Measurements from ENCODE around the gene SKAP1. TPM values are rescaled to one million over a fixed set of nuclear protein-coding genes. Genes with fewer than 3 reads are reported as not detected.
"Not testable (repeated sequence)": the region's sequence is repeated elsewhere in the genome, so short reads cannot be mapped to it uniquely, and the experiment has no call there.

SKAP1 gene
- total and polyA plus RNA-seq, 5 donors from 2014 or later = 196 to 554 (median 373) TPM

- H3K4me1 ChIP-seq (ENCODE audit: control insufficient read depth, insufficient read depth, low read length, poor library complexity, severe bottlenecking) = peaks cover 16% of the 10 kb centered on the region
- H3K9me3 Mint-ChIP-seq = no peaks in the 10 kb centered on the region
- H3K27ac ChIP-seq (ENCODE audit: insufficient read depth, low read length, poor library complexity, severe bottlenecking) = no peak overlapping the region
- H3K4me3 ChIP-seq (ENCODE audit: low read depth, low read length) = no peak overlapping the region
- no peak overlapping the region for H3K4me3 Mint-ChIP-seq
- peak overlapping the region in 1 of 3 donors; percentile 65 for H3K27ac Mint-ChIP-seq
- DNase-seq = no peak
- no peak for ATAC-seq (ENCODE audit: low read depth in 2 of 2)
- peaks cover 60% of the 10 kb centered on the region for H3K36me3 ChIP-seq (ENCODE audit: control insufficient read depth, insufficient read depth, low read length)
- peaks cover 30 to 67% (median 43%) of the 10 kb centered on the region in 4 donors for H3K4me1 Mint-ChIP-seq
- H3K36me3 Mint-ChIP-seq = peaks cover 27% of the 10 kb centered on the region
- H3K27me3 Mint-ChIP-seq = no peaks in the 10 kb centered on the region
- no peaks in the 10 kb centered on the region for H3K27me3 ChIP-seq (ENCODE audit: control insufficient read depth, insufficient read depth, low read length)
- H3K9me3 ChIP-seq (ENCODE audit: control insufficient read depth in 2 of 2, low read length in 2 of 2) = no peaks in the 10 kb centered on the region
Observed at GRCh38 chr17:48363161-48363560, 66.9 kb downstream of the SKAP1 start.

DNA sequence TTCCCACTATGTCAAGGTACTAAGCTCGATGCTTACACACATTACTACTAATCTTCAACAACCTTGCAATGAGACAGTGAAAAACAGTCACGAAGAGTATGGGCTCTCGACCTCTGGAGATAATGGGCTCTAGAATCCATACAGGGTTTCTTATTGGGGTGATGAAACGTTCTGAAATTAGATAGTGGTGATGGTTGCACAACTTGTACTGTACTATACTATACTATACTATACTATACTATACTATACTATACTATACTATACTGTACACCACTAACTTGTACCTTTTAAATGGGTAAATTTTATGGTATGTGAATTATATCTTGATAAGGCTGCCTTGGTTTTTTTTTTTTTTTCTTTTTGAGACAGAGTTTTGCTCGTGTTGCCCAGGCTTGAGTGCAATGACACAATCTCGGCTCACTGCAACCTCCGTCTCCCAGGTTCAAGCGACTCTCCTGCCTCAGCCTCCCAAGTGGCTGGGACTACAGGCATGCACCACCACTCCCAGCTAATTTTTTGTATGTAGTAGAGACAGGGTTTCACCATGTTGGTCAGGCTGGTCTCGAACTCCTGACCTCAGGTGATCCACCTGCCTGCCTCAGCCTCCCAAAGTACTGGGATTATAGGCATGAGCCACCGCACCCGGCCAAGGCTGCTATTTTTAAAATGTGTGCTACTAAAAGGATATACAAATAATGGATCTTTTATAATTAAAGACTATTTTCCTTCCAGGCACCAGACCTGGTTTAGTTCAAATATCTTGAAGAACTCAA lies 69.0 kb downstream of the SKAP1 start:
- not testable (repeated sequence) for H3K4me3 ChIP-seq (ENCODE audit: low read depth, low read length); H3K27ac ChIP-seq (ENCODE audit: insufficient read depth, low read length, poor library complexity, severe bottlenecking); H3K27me3 Mint-ChIP-seq; H3K27me3 ChIP-seq (ENCODE audit: control insufficient read depth, insufficient read depth, low read length); ATAC-seq (ENCODE audit: low read depth in 2 of 2); H3K9me3 Mint-ChIP-seq; H3K4me3 Mint-ChIP-seq; H3K9me3 ChIP-seq (ENCODE audit: control insufficient read depth in 2 of 2, low read length in 2 of 2); DNase-seq
- peaks cover 40% of the 10 kb centered on the region for H3K36me3 ChIP-seq (ENCODE audit: control insufficient read depth, insufficient read depth, low read length)
- H3K36me3 Mint-ChIP-seq = peaks cover 19% of the 10 kb centered on the region
- peak overlapping the region in 2 of 3 donors; percentile 16 to 51 for H3K27ac Mint-ChIP-seq
- H3K4me1 ChIP-seq (ENCODE audit: control insufficient read depth, insufficient read depth, low read length, poor library complexity, severe bottlenecking) = peaks cover 17% of the 10 kb centered on the region
- peaks cover 23 to 55% (median 33%) of the 10 kb centered on the region in 4 donors for H3K4me1 Mint-ChIP-seq

- no peak for DNase-seq
- Histone ChIP-seq H3K36me3 (ENCODE audit: control insufficient read depth, insufficient read depth, low read length) (peaks cover 27% of the 10 kb centered on the region), H3K27me3 (ENCODE audit: control insufficient read depth, insufficient read depth, low read length) (no peaks in the 10 kb centered on the region), H3K27ac (ENCODE audit: insufficient read depth, low read length, poor library complexity, severe bottlenecking) (no peak overlapping the region), H3K4me3 (ENCODE audit: low read depth, low read length) (no peak overlapping the region), H3K9me3 (ENCODE audit: control insufficient read depth in 2 of 2, low read length in 2 of 2) (no peaks in the 10 kb centered on the region), H3K4me1 (ENCODE audit: control insufficient read depth, insufficient read depth, low read length, poor library complexity, severe bottlenecking) (peaks cover 8% of the 10 kb centered on the region)
- Mint-ChIP-seq H3K27me3 (no peaks in the 10 kb centered on the region), H3K9me3 (no peaks in the 10 kb centered on the region), H3K36me3 (peaks cover 7% of the 10 kb centered on the region), H3K4me1 (peaks cover 21 to 45% (median 35%) of the 10 kb centered on the region in 4 donors), H3K4me3 (no peak overlapping the region), H3K27ac (peak overlapping the region in 1 of 3 donors; percentile 18)
- no peak for ATAC-seq (ENCODE audit: low read depth in 2 of 2)
Observed at GRCh38 chr17:48357779-48358602, 72.0 kb downstream of the SKAP1 start.

DNA sequence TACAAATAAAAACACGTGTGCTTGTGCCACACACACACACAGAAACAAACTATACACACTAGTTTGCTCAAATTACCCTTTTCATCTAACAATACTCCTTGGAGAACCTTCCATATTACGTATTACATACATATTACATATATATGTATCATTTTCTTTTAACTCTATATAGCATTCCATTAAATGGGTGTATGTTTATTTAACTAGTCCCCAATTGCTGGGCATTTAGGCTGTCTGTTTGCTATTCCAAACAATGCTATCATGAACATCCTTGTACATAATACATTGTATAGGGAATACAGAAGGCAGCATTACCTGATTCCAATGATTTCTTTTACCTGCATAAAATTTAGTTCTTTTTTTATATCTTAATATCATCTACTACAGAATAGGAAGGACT lies 73.1 kb downstream of the SKAP1 start:
- Mint-ChIP-seq H3K36me3 (peaks cover 2% of the 10 kb centered on the region), H3K27me3 (no peaks in the 10 kb centered on the region), H3K27ac (no peak overlapping the region), H3K4me3 (no peak overlapping the region), H3K4me1 (peaks cover 19 to 46% (median 35%) of the 10 kb centered on the region in 4 donors), H3K9me3 (no peaks in the 10 kb centered on the region)
- DNase-seq (no peak), ATAC-seq (ENCODE audit: low read depth in 2 of 2) (no peak)
- Histone ChIP-seq H3K27ac (ENCODE audit: insufficient read depth, low read length, poor library complexity, severe bottlenecking) (no peak overlapping the region), H3K36me3 (ENCODE audit: control insufficient read depth, insufficient read depth, low read length) (peaks cover 20% of the 10 kb centered on the region), H3K27me3 (ENCODE audit: control insufficient read depth, insufficient read depth, low read length) (no peaks in the 10 kb centered on the region), H3K9me3 (ENCODE audit: control insufficient read depth in 2 of 2, low read length in 2 of 2) (no peaks in the 10 kb centered on the region), H3K4me1 (ENCODE audit: control insufficient read depth, insufficient read depth, low read length, poor library complexity, severe bottlenecking) (peaks cover 7% of the 10 kb centered on the region), H3K4me3 (ENCODE audit: low read depth, low read length) (no peak overlapping the region)

DNA sequence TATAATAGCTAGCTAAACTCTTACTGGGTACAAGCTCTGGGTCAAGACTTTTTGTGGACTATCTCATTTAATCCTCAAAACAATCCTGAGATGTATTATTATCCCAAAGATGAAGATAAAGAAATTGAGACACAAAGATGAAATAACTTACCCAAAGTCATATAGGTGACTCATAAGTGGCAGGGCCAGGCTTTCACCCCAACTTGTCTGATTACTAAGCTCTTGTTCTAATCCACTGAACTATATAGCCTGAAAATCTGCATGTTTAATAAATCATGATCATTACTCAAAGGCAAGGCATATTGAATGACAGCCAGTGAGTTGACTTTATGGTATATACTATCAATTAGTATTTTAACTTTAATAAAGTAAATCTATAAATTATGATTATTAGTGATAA lies 77.4 kb downstream of the SKAP1 start:
- Mint-ChIP-seq H3K27me3 (peaks cover 4% of the 10 kb centered on the region), H3K9me3 (peaks cover 0 to 3% (median 0%) of the 10 kb centered on the region in 7 donors), H3K27ac (no peak overlapping the region), H3K4me1 (peaks cover 20 to 47% (median 27%) of the 10 kb centered on the region in 4 donors), H3K4me3 (no peak overlapping the region), H3K36me3 (peaks cover 16% of the 10 kb centered on the region)
- no peaks in the 10 kb centered on the region for H3K4me1 ChIP-seq (ENCODE audit: control insufficient read depth, insufficient read depth, low read length, poor library complexity, severe bottlenecking)
- peaks cover 17% of the 10 kb centered on the region for H3K36me3 ChIP-seq (ENCODE audit: control insufficient read depth, insufficient read depth, low read length)
- no peaks in the 10 kb centered on the region for H3K9me3 ChIP-seq (ENCODE audit: control insufficient read depth in 2 of 2, low read length in 2 of 2)
- DNase-seq (no peak), ATAC-seq (ENCODE audit: low read depth in 2 of 2) (no peak)
- no peak overlapping the region for H3K27ac ChIP-seq (ENCODE audit: insufficient read depth, low read length, poor library complexity, severe bottlenecking)
- H3K4me3 ChIP-seq (ENCODE audit: low read depth, low read length) = no peak overlapping the region
- no peaks in the 10 kb centered on the region for H3K27me3 ChIP-seq (ENCODE audit: control insufficient read depth, insufficient read depth, low read length)

DNA sequence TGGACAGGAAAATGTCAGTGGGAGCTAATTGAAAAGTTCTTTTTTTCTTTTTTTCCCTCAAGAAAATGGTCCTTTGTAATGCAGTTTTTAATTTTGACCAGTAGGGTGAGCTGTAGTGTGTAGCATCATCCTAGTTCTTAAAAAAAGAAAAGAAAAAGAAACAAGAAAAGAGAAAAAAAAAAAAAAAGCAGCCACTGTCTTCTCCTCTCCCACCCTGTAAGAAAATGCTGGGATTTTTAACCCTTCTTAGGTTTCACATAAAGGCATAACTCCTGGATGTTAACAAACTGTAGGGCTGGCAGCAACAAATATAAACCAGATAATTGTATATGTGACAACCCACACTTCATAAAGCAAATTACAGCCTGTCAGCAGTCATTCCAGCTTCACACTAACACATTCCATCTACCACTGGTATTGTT lies 78.1 kb downstream of the SKAP1 start:
- DNase-seq (peak in 2 of 3 donors; percentile 48 to 56), ATAC-seq (ENCODE audit: low read depth in 2 of 2) (peak in 1 of 2 donors; percentile 31)
- H3K36me3 ChIP-seq (ENCODE audit: control insufficient read depth, insufficient read depth, low read length) = peaks cover 17% of the 10 kb centered on the region
- no peaks in the 10 kb centered on the region for H3K9me3 ChIP-seq (ENCODE audit: control insufficient read depth in 2 of 2, low read length in 2 of 2)
- no peaks in the 10 kb centered on the region for H3K4me1 ChIP-seq (ENCODE audit: control insufficient read depth, insufficient read depth, low read length, poor library complexity, severe bottlenecking)
- peaks cover 20 to 47% (median 25%) of the 10 kb centered on the region in 4 donors for H3K4me1 Mint-ChIP-seq
- H3K27ac ChIP-seq (ENCODE audit: insufficient read depth, low read length, poor library complexity, severe bottlenecking) = no peak overlapping the region
- no peaks in the 10 kb centered on the region for H3K27me3 ChIP-seq (ENCODE audit: control insufficient read depth, insufficient read depth, low read length)
- peaks cover 16% of the 10 kb centered on the region for H3K36me3 Mint-ChIP-seq
- H3K4me3 Mint-ChIP-seq = no peak overlapping the region
- peaks cover 4% of the 10 kb centered on the region for H3K27me3 Mint-ChIP-seq
- peaks cover 0 to 3% (median 0%) of the 10 kb centered on the region in 7 donors for H3K9me3 Mint-ChIP-seq
- H3K4me3 ChIP-seq (ENCODE audit: low read depth, low read length) = no peak overlapping the region
- H3K27ac Mint-ChIP-seq = no peak overlapping the region

- ATAC-seq (ENCODE audit: low read depth in 2 of 2) = no peak
- peaks cover 0 to 3% (median 0%) of the 10 kb centered on the region in 7 donors for H3K9me3 Mint-ChIP-seq
Observed at GRCh38 chr17:48348352-48348751, 81.7 kb downstream of the SKAP1 start.

More at GRCh38 chr17:48348352-48348751, 81.7 kb downstream of the SKAP1 start:
- H3K9me3 ChIP-seq (ENCODE audit: control insufficient read depth in 2 of 2, low read length in 2 of 2) = no peaks in the 10 kb centered on the region
- H3K36me3 ChIP-seq (ENCODE audit: control insufficient read depth, insufficient read depth, low read length) = peaks cover 47% of the 10 kb centered on the region
- no peak for DNase-seq
- Mint-ChIP-seq H3K36me3 (peaks cover 35% of the 10 kb centered on the region), H3K4me3 (no peak overlapping the region), H3K4me1 (peaks cover 20 to 30% (median 24%) of the 10 kb centered on the region in 4 donors), H3K27ac (no peak overlapping the region), H3K27me3 (peaks cover 4% of the 10 kb centered on the region)
- H3K4me1 ChIP-seq (ENCODE audit: control insufficient read depth, insufficient read depth, low read length, poor library complexity, severe bottlenecking) = no peaks in the 10 kb centered on the region
- no peaks in the 10 kb centered on the region for H3K27me3 ChIP-seq (ENCODE audit: control insufficient read depth, insufficient read depth, low read length)
- H3K27ac ChIP-seq (ENCODE audit: insufficient read depth, low read length, poor library complexity, severe bottlenecking) = no peak overlapping the region
- no peak overlapping the region for H3K4me3 ChIP-seq (ENCODE audit: low read depth, low read length)

Measured in CD4-positive, CD25-positive, alpha-beta regulatory T cell (primary cell).